Ascending aorta (tissue), 2 donors: ENCODE measurements around the gene CDX1. TPM values are rescaled to one million over a fixed set of nuclear protein-coding genes. Genes with fewer than 3 reads are reported as not detected.

Experiments
- DNase-seq, 2 donors: peaks; one replicate each; pipeline ENCODE4 v3.0.0-alpha.2; 2019; ENCODE audit warnings: low spot score in 2 of 2
- H3K27ac ChIP-seq, 2 donors: fragments of 200-600 bp; sonication (generic); one replicate each; pipeline ENCODE4 v1.5.1; 2016 to 2017; ENCODE audit warnings: mild to moderate bottlenecking in 1 of 2
- H3K27me3 ChIP-seq: fragments of 200-600 bp; sonication (generic); one replicate; pipeline ENCODE4 v1.5.1; 2017
- H3K36me3 ChIP-seq, 2 donors: fragments of 200-600 bp; sonication (generic); one replicate each; pipeline ENCODE4 v1.5.1; 2016
- H3K4me1 ChIP-seq, 2 donors: fragments of 200-600 bp; sonication (generic); one replicate each; pipeline ENCODE4 v1.5.1; 2016 to 2017; ENCODE audit warnings: mild to moderate bottlenecking in 1 of 2
- H3K4me3 ChIP-seq, 2 donors: fragments of 200-600 bp; sonication (generic); one replicate each; pipeline ENCODE4 v1.5.1; 2016 to 2017; ENCODE audit warnings: mild to moderate bottlenecking in 1 of 2
- H3K9me3 ChIP-seq, 2 donors: fragments of 200-600 bp; sonication (generic); one replicate each; pipeline ENCODE4 v1.5.1; 2016
- intact Hi-C: fragments of 100-400 bp; cut with DNase I; formaldehyde crosslinking; loops from one replicate; pipeline ENCODE4 v1.15.1; 2023
- total RNA-seq: library from RNA; depleted of rRNA; stranded (reverse); fragments of >200 nt; gene quantifications from one replicate; pipeline ENCODE4 v1.1.0, GENCODE V29; 2016
- TF ChIP-seq, protein P1 (sequence below), 3 experiments: fragments of 200-600 bp in 2 of 3; fragments of 450-650 bp in 1 of 3; sonication (generic) in 2 of 3; IDR thresholded peaks; one replicate each; pipeline ENCODE4 v1.5.1; 2016 to 2019; ENCODE audit warnings: antibody characterized with exemption in 3 of 3, mild to moderate bottlenecking in 1 of 3, moderate library complexity in 1 of 3

CDX1 gene
- total RNA-seq, 1 donor from 2014 or later: not detected

DNA sequence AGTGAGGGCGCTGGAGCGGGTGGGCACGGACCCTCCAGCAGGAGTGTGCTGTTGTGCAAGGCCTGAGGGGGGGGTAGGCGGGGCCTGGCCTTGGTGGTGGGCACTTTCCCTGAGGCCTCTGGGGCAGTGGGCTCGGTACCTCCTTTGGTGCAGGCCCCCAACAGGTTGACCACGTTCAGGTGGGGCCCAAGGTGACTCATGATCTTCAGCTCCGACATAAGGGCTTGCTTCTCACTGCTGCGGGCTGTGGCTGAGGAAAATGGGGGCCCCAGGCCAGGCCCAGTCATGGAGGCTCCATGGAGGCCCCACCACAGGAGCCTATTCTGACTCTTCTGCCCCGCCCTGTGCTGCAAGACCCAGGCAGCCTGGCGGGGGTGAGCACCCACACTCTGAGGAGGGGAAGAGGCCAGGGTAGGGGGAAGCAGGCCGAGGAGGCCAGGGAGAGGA lies 42.4 kb upstream of the CDX1 start:
- Histone ChIP-seq H3K9me3 (no peaks in the 10 kb centered on the region), H3K27me3 (no peaks in the 10 kb centered on the region), H3K27ac (peak overlapping the region; percentile 40 to 48), H3K36me3 (peaks cover 97 to 100% of the 10 kb centered on the region in 2 donors), H3K4me3 (no peak overlapping the region), H3K4me1 (no peaks in the 10 kb centered on the region)
- intact Hi-C loops: no loop called here
- TF ChIP-seq, protein P1, sequence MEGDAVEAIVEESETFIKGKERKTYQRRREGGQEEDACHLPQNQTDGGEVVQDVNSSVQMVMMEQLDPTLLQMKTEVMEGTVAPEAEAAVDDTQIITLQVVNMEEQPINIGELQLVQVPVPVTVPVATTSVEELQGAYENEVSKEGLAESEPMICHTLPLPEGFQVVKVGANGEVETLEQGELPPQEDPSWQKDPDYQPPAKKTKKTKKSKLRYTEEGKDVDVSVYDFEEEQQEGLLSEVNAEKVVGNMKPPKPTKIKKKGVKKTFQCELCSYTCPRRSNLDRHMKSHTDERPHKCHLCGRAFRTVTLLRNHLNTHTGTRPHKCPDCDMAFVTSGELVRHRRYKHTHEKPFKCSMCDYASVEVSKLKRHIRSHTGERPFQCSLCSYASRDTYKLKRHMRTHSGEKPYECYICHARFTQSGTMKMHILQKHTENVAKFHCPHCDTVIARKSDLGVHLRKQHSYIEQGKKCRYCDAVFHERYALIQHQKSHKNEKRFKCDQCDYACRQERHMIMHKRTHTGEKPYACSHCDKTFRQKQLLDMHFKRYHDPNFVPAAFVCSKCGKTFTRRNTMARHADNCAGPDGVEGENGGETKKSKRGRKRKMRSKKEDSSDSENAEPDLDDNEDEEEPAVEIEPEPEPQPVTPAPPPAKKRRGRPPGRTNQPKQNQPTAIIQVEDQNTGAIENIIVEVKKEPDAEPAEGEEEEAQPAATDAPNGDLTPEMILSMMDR (IDR thresholded peaks at IDR 0.05): no peak
- no peak for DNase-seq

DNA sequence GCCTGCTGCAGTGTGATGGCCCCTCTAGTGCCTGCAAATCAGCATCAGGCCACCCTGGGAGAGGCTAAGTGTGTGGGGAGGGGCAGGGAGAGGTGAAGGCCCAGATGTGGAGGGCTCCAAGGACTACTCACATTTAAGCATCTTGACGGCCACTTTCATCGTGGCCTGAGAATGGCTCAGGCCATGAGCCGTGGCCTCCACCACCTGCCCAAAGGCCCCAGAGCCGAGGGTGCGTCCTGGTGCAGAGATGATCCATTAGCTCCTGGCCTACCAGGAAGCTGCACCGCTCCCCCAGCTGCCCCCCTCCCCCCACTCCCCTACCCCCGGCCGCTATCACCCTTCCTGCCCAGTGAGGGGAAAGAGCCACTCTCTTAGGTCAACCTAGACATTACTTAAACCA lies 42.0 kb upstream of the CDX1 start:
- Histone ChIP-seq H3K4me3 (no peak overlapping the region), H3K27me3 (no peaks in the 10 kb centered on the region), H3K36me3 (peaks cover 97 to 100% of the 10 kb centered on the region in 2 donors), H3K27ac (peak overlapping the region; percentile 40 to 48), H3K4me1 (peaks cover under 1 to 3% of the 10 kb centered on the region in 2 donors), H3K9me3 (no peaks in the 10 kb centered on the region)
- DNase-seq: no peak
- intact Hi-C loops: no loop called here
- TF ChIP-seq, protein P1 (IDR thresholded peaks at IDR 0.05): no peak

DNA sequence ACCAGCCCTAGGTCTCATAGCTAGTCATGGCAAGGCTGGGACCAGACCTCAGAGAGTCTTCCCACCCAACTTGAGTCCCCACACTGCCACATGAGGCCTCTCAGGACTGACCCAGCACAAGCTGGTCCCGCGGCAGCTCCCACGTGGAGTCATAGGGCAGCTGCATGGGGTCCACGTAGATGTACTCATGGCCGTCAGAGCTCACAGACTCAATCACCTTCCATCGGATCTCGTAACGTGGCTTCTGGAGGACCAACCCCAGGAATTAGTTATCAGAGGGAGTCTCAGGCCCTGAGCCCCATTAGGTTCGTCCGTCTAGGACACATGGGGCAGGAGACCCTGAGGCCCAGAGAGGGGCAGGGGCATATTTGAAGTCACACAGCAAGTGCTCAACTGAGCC lies 41.2 kb upstream of the CDX1 start:
- Histone ChIP-seq H3K4me3 (no peak overlapping the region), H3K27me3 (no peaks in the 10 kb centered on the region), H3K27ac (peak overlapping the region; percentile 36 to 48), H3K9me3 (no peaks in the 10 kb centered on the region), H3K36me3 (peaks cover 95 to 100% of the 10 kb centered on the region in 2 donors), H3K4me1 (peaks cover 2 to 10% of the 10 kb centered on the region in 2 donors)
- no peak for DNase-seq
- intact Hi-C loops: no loop called here
- TF ChIP-seq, protein P1 (IDR thresholded peaks at IDR 0.05): no peak

DNA sequence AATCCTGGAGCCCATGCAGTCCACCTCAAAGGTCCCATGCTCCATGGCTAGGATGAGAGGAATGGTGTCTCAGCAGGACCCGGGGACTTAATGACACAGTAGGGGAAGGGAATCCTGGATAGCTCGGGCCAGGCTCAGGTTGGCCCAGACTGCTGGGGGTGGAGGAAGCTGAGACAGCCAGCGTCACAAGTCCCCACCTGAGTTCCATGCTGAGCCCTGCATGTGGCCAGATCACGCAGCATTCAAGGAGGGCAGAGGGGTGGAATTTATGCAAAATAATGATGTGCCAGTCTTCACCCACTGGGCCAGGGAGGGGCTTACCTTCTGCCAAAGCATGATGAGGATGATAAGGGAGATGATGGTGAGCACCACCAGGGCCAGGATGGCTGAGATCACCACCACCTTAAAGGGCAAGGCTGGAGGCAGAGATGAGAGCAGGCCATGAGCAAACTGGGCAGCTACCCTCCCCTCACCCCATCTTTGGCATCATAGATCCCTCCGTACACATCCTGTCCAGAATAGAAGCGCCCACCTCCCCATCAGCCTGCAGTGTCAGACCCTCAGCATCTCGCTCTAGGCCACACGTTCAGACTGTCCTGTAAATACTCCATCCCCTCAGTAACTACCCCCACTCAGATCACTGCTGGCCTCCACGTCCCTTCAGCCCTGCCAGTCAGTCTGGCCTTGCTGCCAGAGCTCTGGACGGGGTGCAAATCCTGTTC lies 40.2 kb upstream of the CDX1 start:
- H3K27ac ChIP-seq: peak overlapping the region; percentile 25 to 43
- no peaks in the 10 kb centered on the region for H3K9me3 ChIP-seq
- no peaks in the 10 kb centered on the region for H3K27me3 ChIP-seq
- H3K4me3 ChIP-seq: no peak overlapping the region
- DNase-seq: no peak
- H3K4me1 ChIP-seq: peaks cover 2 to 14% of the 10 kb centered on the region in 2 donors
- H3K36me3 ChIP-seq: peaks cover 91 to 98% of the 10 kb centered on the region in 2 donors
- TF ChIP-seq, protein P1 (IDR thresholded peaks at IDR 0.05): no peak
- intact Hi-C loops: no loop called here

DNA sequence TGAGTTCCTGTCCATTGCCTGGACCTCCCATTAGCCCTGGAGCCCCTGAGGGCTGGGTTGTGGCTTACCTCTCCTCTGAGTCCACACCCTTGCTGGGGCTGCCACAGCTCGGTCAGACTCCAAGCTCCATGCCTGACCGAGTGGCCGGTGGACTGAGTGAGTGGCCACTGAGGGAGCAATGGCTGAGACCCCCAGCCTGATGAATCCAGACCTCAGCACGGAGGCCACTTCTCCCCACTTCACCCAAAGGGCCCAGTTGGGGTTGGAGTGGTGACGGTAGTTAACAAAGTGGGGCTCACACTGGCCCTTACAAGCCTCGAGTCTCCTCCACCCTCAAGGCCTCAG lies 39.7 kb upstream of the CDX1 start:
- Histone ChIP-seq H3K9me3 (no peaks in the 10 kb centered on the region), H3K27me3 (no peaks in the 10 kb centered on the region), H3K4me1 (peaks cover 2 to 17% of the 10 kb centered on the region in 2 donors), H3K36me3 (peaks cover 91 to 98% of the 10 kb centered on the region in 2 donors), H3K4me3 (no peak overlapping the region), H3K27ac (peak overlapping the region; percentile 25 to 43)
- TF ChIP-seq, protein P1 (IDR thresholded peaks at IDR 0.05): no peak
- no peak for DNase-seq
- intact Hi-C loops: no loop called here
